OCI-LY7 (cell line): ENCODE measurements around the gene ATPAF2. TPM values are rescaled to one million over a fixed set of nuclear protein-coding genes. Genes with fewer than 3 reads are reported as not detected.

Experiments
- BruUV-seq: library from RNA; stranded (reverse); fragments of 400-500 nt; replicated peaks from 2 replicates; lab custom pipeline; 2021; lab: Mats Ljungman, UMichigan
- CTCF ChIA-PET: fragments of 300-600 bp; sonication (Branson Sonifier 250); formaldehyde crosslinking; loops from one replicate; lab custom pipeline; 2022; ENCODE audit warnings: antibody characterized with exemption; ENCODE audit not compliant: unreplicated experiment; lab: Charles Lee
- POLR2A ChIA-PET: fragments of 300-600 bp; sonication (Branson Sonifier 250); formaldehyde crosslinking; loops from one replicate; lab custom pipeline; 2022; ENCODE audit warnings: antibody characterized with exemption; lab: Charles Lee
- DNase-seq: peaks from one replicate; pipeline ENCODE4 v3.0.0-alpha.2; 2015; ENCODE audit warnings: low spot score
- H2AFZ ChIP-seq: fragments of 200-600 bp; sonication (generic), shearing (Covaris generic); 2 replicates; pipeline ENCODE4 v1.6.1; 2014; ENCODE audit warnings: mild to moderate bottlenecking, antibody characterized with exemption, low read length, moderate library complexity
- H3K27ac ChIP-seq: fragments of 200-600 bp; sonication (generic); 2 replicates; pipeline ENCODE4 v1.5.1; 2014; ENCODE audit warnings: mixed run types, low read depth, mild to moderate bottlenecking, moderate library complexity, low read length, inconsistent platforms; ENCODE audit not compliant: poor library complexity, severe bottlenecking
- H3K36me3 ChIP-seq: fragments of 200-600 bp; sonication (generic); 2 replicates; pipeline ENCODE4 v1.6.1; 2014; ENCODE audit warnings: mild to moderate bottlenecking, antibody characterized with exemption, low read length, moderate library complexity, mixed read lengths; ENCODE audit not compliant: insufficient read depth
- H3K4me1 ChIP-seq: fragments of 200-600 bp; sonication (generic); 2 replicates; pipeline ENCODE4 v1.5.1; 2014; ENCODE audit warnings: mild to moderate bottlenecking, low read length; ENCODE audit not compliant: insufficient read depth, poor library complexity, severe bottlenecking
- H3K4me2 ChIP-seq: fragments of 200-600 bp; sonication (generic); 2 replicates; pipeline ENCODE4 v1.6.1; 2014; ENCODE audit warnings: mild to moderate bottlenecking, low read length
- H3K4me3 ChIP-seq: fragments of 200-600 bp; sonication (generic); 2 replicates; pipeline ENCODE4 v1.5.1; 2014; ENCODE audit warnings: mild to moderate bottlenecking, low read depth, low read length; ENCODE audit not compliant: poor library complexity, severe bottlenecking
- H3K79me2 ChIP-seq: fragments of 200-600 bp; sonication (generic); 2 replicates; pipeline ENCODE4 v1.6.1; 2016; ENCODE audit warnings: low read depth, mild to moderate bottlenecking, low read length, moderate library complexity, mixed read lengths; ENCODE audit not compliant: insufficient read depth
- H3K9me2 ChIP-seq: fragments of 200-600 bp; sonication (generic); 2 replicates; pipeline ENCODE4 v1.6.1; 2016; ENCODE audit warnings: mild to moderate bottlenecking, low read length, mixed read lengths; ENCODE audit not compliant: insufficient read depth
- H3K9me3 ChIP-seq: fragments of 200-600 bp; sonication (generic); 2 replicates; pipeline ENCODE4 v1.6.1; 2014; ENCODE audit warnings: mild to moderate bottlenecking, mixed run types, low read length, mixed read lengths
- H4K20me1 ChIP-seq: fragments of 200-600 bp; sonication (generic); 2 replicates; pipeline ENCODE4 v1.6.1; 2014; ENCODE audit warnings: mild to moderate bottlenecking, antibody characterized with exemption, low read length, moderate library complexity, mixed read lengths; ENCODE audit not compliant: insufficient read depth
- CTCF ChIP-seq: fragments of 200-600 bp; sonication (generic); conservative IDR thresholded peaks from 2 replicates; pipeline ENCODE4 v1.5.1; 2014; ENCODE audit warnings: mild to moderate bottlenecking, antibody characterized with exemption, low read length, moderate library complexity, mixed read lengths
- EZH2phosphoT487 ChIP-seq: fragments of 200-600 bp; sonication (generic); IDR thresholded peaks from 2 replicates; pipeline ENCODE4 v1.6.1; 2018; ENCODE audit warnings: low read depth, borderline replicate concordance, mild to moderate bottlenecking, mixed run types, antibody characterized with exemption, low read length, moderate library complexity, mixed read lengths
- intact Hi-C: fragments of 100-400 bp; cut with micrococcal nuclease; formaldehyde crosslinking; loops from one replicate; pipeline ENCODE4 v1.10.0; 2022; ENCODE audit not compliant: unreplicated experiment
- total RNA-seq, 2 experiments: library from RNA; depleted of rRNA in 1 of 2; stranded (reverse); fragments of >200 nt in 1 of 2; shearing (Covaris generic) in 1 of 2; gene quantifications; 2 replicates each; pipeline ENCODE4 v1.2.3, GENCODE V29; 2014 to 2022

Gene ATPAF2
- total RNA-seq, 2 experiments from 2014 or later = 42.9 to 56.2 TPM

GRCh38 chr17:18009609-18010420 is 29.2 kb downstream of the ATPAF2 start:
- H3K9me3 ChIP-seq = no peaks in the 10 kb centered on the region
- no peaks in the 10 kb centered on the region for H3K4me1 ChIP-seq
- H3K9me2 ChIP-seq = no peaks in the 10 kb centered on the region
- H3K27ac ChIP-seq = no peak overlapping the region
- CTCF ChIA-PET = no interaction called here
- no peak overlapping the region for H2AFZ ChIP-seq
- no peaks in the 10 kb centered on the region for H3K79me2 ChIP-seq
- H3K36me3 ChIP-seq = peaks cover 41% of the 10 kb centered on the region
- H3K4me3 ChIP-seq = no peak overlapping the region
- H4K20me1 ChIP-seq = no peaks in the 10 kb centered on the region
- TF ChIP-seq EZH2phosphoT487 (no peak), CTCF (no peak)
- POLR2A ChIA-PET = interaction anchor here (1.2 kb wide), 1 partner anchor 9 kb away, joined by 3 read pairs; no protein-coding TSS in a partner anchor
- no TSS peak for BruUV-seq
- no peak overlapping the region for H3K4me2 ChIP-seq
- intact Hi-C loops = no loop called here
- DNase-seq = no peak

- ChIA-PET POLR2A (interaction anchor here (0.5 to 1.2 kb wide), 2 partner anchors 8 to 24 kb away, joined by 3 read pairs; no protein-coding TSS in a partner anchor), CTCF (no interaction called here)
- Histone ChIP-seq H3K36me3 (peaks cover 34% of the 10 kb centered on the region), H3K79me2 (no peaks in the 10 kb centered on the region), H2AFZ (no peak overlapping the region), H4K20me1 (no peaks in the 10 kb centered on the region), H3K9me3 (no peaks in the 10 kb centered on the region), H3K9me2 (no peaks in the 10 kb centered on the region), H3K4me1 (no peaks in the 10 kb centered on the region), H3K4me2 (no peak overlapping the region), H3K27ac (no peak overlapping the region), H3K4me3 (no peak overlapping the region)
- TF ChIP-seq CTCF (no peak), EZH2phosphoT487 (no peak)
- no peak for DNase-seq
- no TSS peak for BruUV-seq
- intact Hi-C loops = no loop called here
Observed at GRCh38 chr17:18008496-18009268, 30.3 kb downstream of the ATPAF2 start.
